Endothelial cell (in vitro differentiated cells): ENCODE data around the gene B4GALT7. TPM values are rescaled to one million over a fixed set of nuclear protein-coding genes. Genes with fewer than 3 reads are reported as not detected.

Experiments used
- DNase-seq: peaks from one replicate; pipeline ENCODE4 v3.0.0; 2021; ENCODE audit warnings: low spot score
- H3K27ac Mint-ChIP-seq: one replicate; pipeline ENCODE4 v1.8.0; 2021; ENCODE audit warnings: mixed read lengths, inconsistent platforms; ENCODE audit not compliant: unreplicated experiment
- H3K27me3 Mint-ChIP-seq: one replicate; pipeline ENCODE4 v1.8.0; 2021; ENCODE audit warnings: mild to moderate bottlenecking, moderate library complexity, mixed read lengths, inconsistent platforms; ENCODE audit not compliant: unreplicated experiment
- H3K36me3 Mint-ChIP-seq: one replicate; pipeline ENCODE4 v1.8.0; 2021; ENCODE audit warnings: mild to moderate bottlenecking, low read depth, mixed read lengths, inconsistent platforms; ENCODE audit not compliant: unreplicated experiment
- H3K4me1 Mint-ChIP-seq: one replicate; pipeline ENCODE4 v1.8.0; 2021; ENCODE audit warnings: mild to moderate bottlenecking, mixed read lengths, inconsistent platforms; ENCODE audit not compliant: unreplicated experiment
- H3K4me3 Mint-ChIP-seq: one replicate; pipeline ENCODE4 v1.8.0; 2021; ENCODE audit warnings: mild to moderate bottlenecking, mixed read lengths, inconsistent platforms; ENCODE audit not compliant: unreplicated experiment
- H3K9me3 Mint-ChIP-seq: one replicate; pipeline ENCODE4 v1.8.0; 2021; ENCODE audit warnings: mixed read lengths, inconsistent platforms; ENCODE audit not compliant: unreplicated experiment
- CTCF ChIP-seq: fragments of 200-600 bp; sonication (generic); IDR thresholded peaks from one replicate; pipeline ENCODE4 v1.5.0; 2021; ENCODE audit warnings: antibody characterized with exemption; ENCODE audit not compliant: unreplicated experiment
- total RNA-seq: library from RNA; stranded (reverse); fragmentation: NEBNext Ultra II Directional; extraction: Animal tissue kit (Norgen Biotek cat#: 25700); gene quantifications from one replicate; pipeline ENCODE4 v1.2.1, GENCODE V29; 2021; ENCODE audit not compliant: unreplicated experiment

Gene B4GALT7
- total RNA-seq, 1 donor from 2014 or later, result 34.6 TPM

- Mint-ChIP-seq H3K4me3 (no peak overlapping the region), H3K27me3 (peaks cover 3% of the 10 kb centered on the region), H3K4me1 (peaks cover 8% of the 10 kb centered on the region), H3K27ac (no peak overlapping the region), H3K36me3 (no peaks in the 10 kb centered on the region), H3K9me3 (no peaks in the 10 kb centered on the region)
- DNase-seq, result no peak
- no peak for TF ChIP-seq CTCF
Measured at GRCh38 chr5:177578316-177578715, 21.6 kb upstream of the B4GALT7 start.

- H3K27ac Mint-ChIP-seq, result no peak overlapping the region
- peaks cover 4% of the 10 kb centered on the region for H3K27me3 Mint-ChIP-seq
- no peak for TF ChIP-seq CTCF
- DNase-seq, result no peak
- H3K4me3 Mint-ChIP-seq, result no peak overlapping the region
- no peaks in the 10 kb centered on the region for H3K9me3 Mint-ChIP-seq
- H3K4me1 Mint-ChIP-seq, result peaks cover 6% of the 10 kb centered on the region
- peaks cover 4% of the 10 kb centered on the region for H3K36me3 Mint-ChIP-seq
Measured at GRCh38 chr5:177588413-177588909, 11.5 kb upstream of the B4GALT7 start.

- TF ChIP-seq CTCF, result no peak
- Mint-ChIP-seq H3K36me3 (peaks cover 14% of the 10 kb centered on the region), H3K9me3 (no peaks in the 10 kb centered on the region), H3K4me1 (peaks cover 10% of the 10 kb centered on the region), H3K27me3 (peaks cover 2% of the 10 kb centered on the region), H3K27ac (no peak overlapping the region), H3K4me3 (no peak overlapping the region)
- DNase-seq, result no peak
Measured at GRCh38 chr5:177590406-177590805, 9.5 kb upstream of the B4GALT7 start.

- H3K27ac Mint-ChIP-seq, result peak overlapping the region; percentile 77
- DNase-seq, result no peak
- peaks cover 10% of the 10 kb centered on the region for H3K4me1 Mint-ChIP-seq
- no peak for TF ChIP-seq CTCF
- peak overlapping the region; percentile 100 for H3K4me3 Mint-ChIP-seq
- peaks cover 25% of the 10 kb centered on the region for H3K36me3 Mint-ChIP-seq
- H3K9me3 Mint-ChIP-seq, result no peaks in the 10 kb centered on the region
- H3K27me3 Mint-ChIP-seq, result peaks cover 2% of the 10 kb centered on the region
Measured at GRCh38 chr5:177591690-177592009, 8.3 kb upstream of the B4GALT7 start.

- Mint-ChIP-seq H3K36me3 (peaks cover 28% of the 10 kb centered on the region), H3K4me3 (peak within 1 kb of the TSS; percentile 100), H3K27ac (peak within 1 kb of the TSS; percentile 98), H3K27me3 (peaks cover 2% of the 10 kb centered on the region), H3K9me3 (no peaks in the 10 kb centered on the region), H3K4me1 (peaks cover 10% of the 10 kb centered on the region)
- TF ChIP-seq CTCF, result no peak
- DNase-seq, result peak; percentile 91
Measured at GRCh38 chr5:177592010-177592834, 7.7 kb upstream of the B4GALT7 start, which contains the start of gene TMED9. TSS of gene TMED9 (plus strand) at chr5:177592203. CDS start at chr5:177592215, 12 bp downstream.
